Measurements from ENCODE around the gene TRABD2B.

Gene TRABD2B

GRCh38 chr1:47979724-47980123 lies 17.5 kb downstream of the TRABD2B start:
- Histone ChIP-seq H3K9ac (ENCODE audit: low read depth, low read length) (no peak overlapping the region), H2AFZ (ENCODE audit: low read depth, low read length) (no peak overlapping the region), H3K4me1 (ENCODE audit: insufficient read depth, low read length) (no peaks in the 10 kb centered on the region), H4K20me1 (ENCODE audit: insufficient read depth, low read length) (no peaks in the 10 kb centered on the region), H3K36me3 (ENCODE audit: insufficient read depth, low read length) (no peaks in the 10 kb centered on the region), H3K27ac (ENCODE audit: low read length) (no peak overlapping the region), H3K4me2 (ENCODE audit: insufficient read depth, low read length) (no peak overlapping the region), H3K9me3 (ENCODE audit: insufficient read depth, low read length, severe bottlenecking) (no peaks in the 10 kb centered on the region), H3K79me2 (ENCODE audit: insufficient read depth, low read length) (no peaks in the 10 kb centered on the region), H3K4me3 (ENCODE audit: low read depth in 1 of 2, low read length in 2 of 2) (no peak overlapping the region), H3K27me3 (ENCODE audit: insufficient read depth, low read length, poor library complexity) (no peaks in the 10 kb centered on the region)
- DNase-seq: no peak
- TF ChIP-seq CTCF (IDR thresholded peaks at IDR 0.05; ENCODE audit: borderline replicate concordance, extremely low read depth, low read length, poor library complexity, severe bottlenecking) (no peak), EZH2 (IDR thresholded peaks at IDR 0.05; ENCODE audit: borderline replicate concordance, low read depth, low read length, severe bottlenecking) (no peak)
- no peak for ATAC-seq (ENCODE audit: insufficient read depth, low read depth)

GRCh38 chr1:47978486-47978885 lies 18.7 kb downstream of the TRABD2B start:
- Histone ChIP-seq H3K79me2 (ENCODE audit: insufficient read depth, low read length) (no peaks in the 10 kb centered on the region), H3K9ac (ENCODE audit: low read depth, low read length) (no peak overlapping the region), H3K9me3 (ENCODE audit: insufficient read depth, low read length, severe bottlenecking) (no peaks in the 10 kb centered on the region), H3K4me3 (ENCODE audit: low read depth in 1 of 2, low read length in 2 of 2) (no peak overlapping the region), H3K4me2 (ENCODE audit: insufficient read depth, low read length) (no peak overlapping the region), H2AFZ (ENCODE audit: low read depth, low read length) (no peak overlapping the region), H3K36me3 (ENCODE audit: insufficient read depth, low read length) (no peaks in the 10 kb centered on the region), H3K27me3 (ENCODE audit: insufficient read depth, low read length, poor library complexity) (no peaks in the 10 kb centered on the region), H3K4me1 (ENCODE audit: insufficient read depth, low read length) (no peaks in the 10 kb centered on the region), H3K27ac (ENCODE audit: low read length) (no peak overlapping the region), H4K20me1 (ENCODE audit: insufficient read depth, low read length) (no peaks in the 10 kb centered on the region)
- no peak for TF ChIP-seq CTCF (IDR thresholded peaks at IDR 0.05; ENCODE audit: borderline replicate concordance, extremely low read depth, low read length, poor library complexity, severe bottlenecking)
- no peak for TF ChIP-seq EZH2 (IDR thresholded peaks at IDR 0.05; ENCODE audit: borderline replicate concordance, low read depth, low read length, severe bottlenecking)
- DNase-seq (no peak), ATAC-seq (ENCODE audit: insufficient read depth, low read depth) (no peak)

- H3K79me2 ChIP-seq (ENCODE audit: insufficient read depth, low read length): no peaks in the 10 kb centered on the region
- H4K20me1 ChIP-seq (ENCODE audit: insufficient read depth, low read length): no peaks in the 10 kb centered on the region
- DNase-seq (no peak), ATAC-seq (ENCODE audit: insufficient read depth, low read depth) (no peak)
- H3K4me1 ChIP-seq (ENCODE audit: insufficient read depth, low read length): no peaks in the 10 kb centered on the region
- no peak overlapping the region for H2AFZ ChIP-seq (ENCODE audit: low read depth, low read length)
- no peaks in the 10 kb centered on the region for H3K9me3 ChIP-seq (ENCODE audit: insufficient read depth, low read length, severe bottlenecking)
- H3K27me3 ChIP-seq (ENCODE audit: insufficient read depth, low read length, poor library complexity): no peaks in the 10 kb centered on the region
- no peak overlapping the region for H3K4me2 ChIP-seq (ENCODE audit: insufficient read depth, low read length)
- no peak overlapping the region for H3K9ac ChIP-seq (ENCODE audit: low read depth, low read length)
- no peaks in the 10 kb centered on the region for H3K36me3 ChIP-seq (ENCODE audit: insufficient read depth, low read length)
- no peak overlapping the region for H3K4me3 ChIP-seq (ENCODE audit: low read depth in 1 of 2, low read length in 2 of 2)
- TF ChIP-seq EZH2 (IDR thresholded peaks at IDR 0.05; ENCODE audit: borderline replicate concordance, low read depth, low read length, severe bottlenecking) (no peak), CTCF (IDR thresholded peaks at IDR 0.05; ENCODE audit: borderline replicate concordance, extremely low read depth, low read length, poor library complexity, severe bottlenecking) (no peak)
- H3K27ac ChIP-seq (ENCODE audit: low read length): no peak overlapping the region
Observed at GRCh38 chr1:47976728-47977127, 20.5 kb downstream of the TRABD2B start.

GRCh38 chr1:47976267-47976666 lies 20.9 kb downstream of the TRABD2B start:
- H3K36me3 ChIP-seq (ENCODE audit: insufficient read depth, low read length): no peaks in the 10 kb centered on the region
- H3K27me3 ChIP-seq (ENCODE audit: insufficient read depth, low read length, poor library complexity): no peaks in the 10 kb centered on the region
- H3K4me3 ChIP-seq (ENCODE audit: low read depth in 1 of 2, low read length in 2 of 2): no peak overlapping the region
- no peak for TF ChIP-seq CTCF (IDR thresholded peaks at IDR 0.05; ENCODE audit: borderline replicate concordance, extremely low read depth, low read length, poor library complexity, severe bottlenecking)
- TF ChIP-seq EZH2 (IDR thresholded peaks at IDR 0.05; ENCODE audit: borderline replicate concordance, low read depth, low read length, severe bottlenecking): no peak
- H3K9me3 ChIP-seq (ENCODE audit: insufficient read depth, low read length, severe bottlenecking): no peaks in the 10 kb centered on the region
- H3K4me2 ChIP-seq (ENCODE audit: insufficient read depth, low read length): no peak overlapping the region
- no peak overlapping the region for H2AFZ ChIP-seq (ENCODE audit: low read depth, low read length)
- no peak for DNase-seq
- H3K4me1 ChIP-seq (ENCODE audit: insufficient read depth, low read length): no peaks in the 10 kb centered on the region
- H3K79me2 ChIP-seq (ENCODE audit: insufficient read depth, low read length): no peaks in the 10 kb centered on the region
- no peak overlapping the region for H3K9ac ChIP-seq (ENCODE audit: low read depth, low read length)
- no peak for ATAC-seq (ENCODE audit: insufficient read depth, low read depth)
- H3K27ac ChIP-seq (ENCODE audit: low read length): no peak overlapping the region
- H4K20me1 ChIP-seq (ENCODE audit: insufficient read depth, low read length): no peaks in the 10 kb centered on the region

All from DND-41 (cell line).